GM21526 (cell line): Measurements from ENCODE around the gene CDH23.

Source experiments
- ATAC-seq: cut with Tn5 transposase; IDR thresholded peaks from one replicate; pipeline ENCODE4 v1.9.1; 2021; ENCODE audit warnings: moderate library complexity; ENCODE audit not compliant: unreplicated experiment, low FRiP score

Gene CDH23

GRCh38 chr10:71368643-71369042, 28.1 kb upstream of the CDH23 start:
- no peak for ATAC-seq

DNA sequence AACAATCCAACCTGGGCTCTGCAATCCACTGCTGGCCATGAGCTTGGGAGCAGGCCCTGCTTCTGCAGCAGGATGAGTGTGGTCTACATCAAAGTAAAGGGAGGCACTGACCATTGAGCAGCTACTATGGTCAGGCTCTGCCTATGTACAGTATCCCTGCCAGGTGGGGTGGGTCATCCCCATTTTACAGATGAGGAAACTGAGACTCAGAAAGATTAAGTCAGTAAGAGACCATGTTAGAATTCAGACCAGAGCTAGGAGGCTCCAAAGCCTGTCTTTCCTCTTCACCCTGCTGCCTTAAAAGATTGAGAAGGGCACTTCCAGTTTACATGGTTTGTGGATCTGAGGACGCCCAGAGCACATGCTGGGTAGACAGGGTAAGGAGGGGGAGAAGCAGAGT, 27.1 kb upstream of the CDH23 start:
- ATAC-seq: no peak

- ATAC-seq: no peak
Measured at GRCh38 chr10:71370031-71370430, 26.7 kb upstream of the CDH23 start.

DNA sequence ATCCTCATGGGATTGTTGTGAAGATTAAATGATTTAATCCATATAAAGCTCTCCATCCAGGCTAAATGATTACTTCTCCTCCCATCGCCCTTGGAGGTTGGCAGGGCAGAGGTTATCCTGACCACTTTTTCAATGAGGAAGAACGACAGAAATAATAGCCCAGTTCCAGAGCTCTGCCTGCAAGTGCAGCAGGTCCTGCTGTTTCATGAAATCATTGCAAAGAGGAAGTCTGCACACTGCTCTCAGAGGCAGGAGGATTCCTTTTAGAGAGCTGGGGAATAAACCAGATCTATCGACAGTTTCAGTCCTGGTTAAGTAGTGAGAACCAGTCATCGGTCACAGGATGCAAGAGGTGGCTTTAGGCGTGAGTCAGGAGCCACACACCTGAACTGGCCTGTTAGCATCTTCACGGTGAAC, 25.0 kb upstream of the CDH23 start:
- peak; percentile 39 for ATAC-seq

- ATAC-seq: no peak
Measured at GRCh38 chr10:71372882-71373495, 23.7 kb upstream of the CDH23 start.

DNA sequence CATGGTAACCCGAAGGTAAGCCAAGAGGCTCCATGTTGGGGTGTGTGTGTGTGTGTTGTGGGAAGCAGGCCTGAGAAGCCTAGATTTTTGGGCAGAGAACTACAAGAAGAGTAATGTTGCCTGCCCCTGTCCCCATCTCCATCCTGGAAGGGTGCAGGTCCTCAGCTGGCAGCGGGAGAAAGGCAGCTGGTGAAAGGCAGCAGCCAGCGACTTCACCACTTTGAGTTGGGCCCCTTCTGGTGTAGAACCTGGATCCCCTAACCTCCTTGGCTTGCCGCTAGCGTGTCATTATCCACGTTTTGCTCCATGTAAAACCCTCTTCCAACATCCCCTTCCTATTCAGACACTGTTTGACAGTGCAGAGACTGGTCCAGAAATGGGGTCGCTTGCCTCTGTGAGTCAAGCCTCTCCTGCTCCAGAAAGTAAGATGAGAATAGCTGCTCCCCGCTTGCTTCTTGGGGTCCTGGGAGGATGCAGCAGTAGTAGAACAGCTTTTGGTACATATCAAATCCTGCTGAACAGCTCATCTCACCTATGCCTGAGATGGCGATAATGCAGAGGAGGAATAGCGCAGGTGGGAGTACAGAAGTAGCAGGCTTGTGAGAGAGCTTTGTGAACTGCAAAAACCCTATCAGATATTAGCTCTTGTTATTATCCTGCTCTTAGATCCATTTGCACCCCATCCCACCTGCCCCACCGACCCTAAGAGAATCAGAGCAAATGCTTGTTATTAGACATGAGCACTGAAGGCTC, 22.1 kb upstream of the CDH23 start:
- no peak for ATAC-seq

DNA sequence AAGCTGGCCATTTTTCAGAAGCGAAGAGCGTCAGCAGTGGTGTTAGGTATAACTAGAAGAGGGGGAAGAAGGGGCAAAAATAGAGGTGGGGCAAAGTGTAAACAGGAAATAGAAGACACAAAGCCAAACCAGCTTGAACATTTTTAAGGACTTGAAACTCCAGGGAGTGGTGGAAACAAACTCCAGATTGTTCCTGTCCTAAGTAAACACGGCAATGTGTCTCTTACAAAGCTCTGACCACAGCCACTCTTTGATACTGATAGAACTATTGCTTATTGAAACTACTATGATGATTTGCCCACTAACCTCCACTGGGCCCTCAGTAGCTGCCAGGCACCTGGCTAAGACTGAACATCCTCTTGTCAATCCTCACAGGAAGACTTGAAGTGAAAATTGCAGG, 20.8 kb upstream of the CDH23 start:
- no peak for ATAC-seq

DNA sequence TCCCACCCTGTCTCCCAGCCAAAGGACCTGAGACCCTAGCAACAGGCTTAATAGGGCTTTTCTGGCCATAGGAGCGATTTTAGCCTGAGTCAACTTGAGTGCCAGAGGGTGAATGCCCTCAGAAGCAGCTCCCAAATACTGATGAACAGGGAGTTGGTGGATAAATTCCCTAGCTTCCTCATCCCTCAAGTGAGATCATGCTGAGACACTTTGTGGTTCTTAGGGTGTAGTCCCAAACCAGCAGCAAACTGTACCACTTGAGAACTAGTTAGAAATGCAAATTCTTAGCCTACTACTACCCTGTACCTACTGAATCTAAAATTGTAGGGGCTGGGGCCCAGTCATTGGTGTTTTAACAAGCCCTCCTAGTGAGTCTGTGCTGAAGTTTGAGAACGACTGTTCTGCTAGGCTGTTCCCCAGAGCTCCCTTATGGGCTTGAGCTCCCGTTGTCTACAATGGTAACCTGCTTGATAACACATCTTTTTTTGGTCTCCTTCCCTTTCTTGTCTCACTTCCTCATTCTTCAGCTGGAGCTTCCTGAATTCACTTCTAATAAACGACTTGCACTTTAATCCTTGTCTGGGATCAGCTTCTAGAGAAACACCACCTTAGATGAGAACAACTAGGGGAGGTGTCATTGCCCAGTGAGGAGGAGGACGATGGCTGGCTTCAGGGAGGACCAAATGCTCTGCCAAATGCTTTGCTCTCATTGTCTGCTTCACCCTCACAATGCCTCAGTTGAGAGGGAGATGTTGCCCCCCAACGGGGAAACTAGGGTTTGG, 18.2 kb upstream of the CDH23 start:
- no peak for ATAC-seq

GRCh38 chr10:71379118-71379766, 17.5 kb upstream of the CDH23 start:
- ATAC-seq: no peak

DNA sequence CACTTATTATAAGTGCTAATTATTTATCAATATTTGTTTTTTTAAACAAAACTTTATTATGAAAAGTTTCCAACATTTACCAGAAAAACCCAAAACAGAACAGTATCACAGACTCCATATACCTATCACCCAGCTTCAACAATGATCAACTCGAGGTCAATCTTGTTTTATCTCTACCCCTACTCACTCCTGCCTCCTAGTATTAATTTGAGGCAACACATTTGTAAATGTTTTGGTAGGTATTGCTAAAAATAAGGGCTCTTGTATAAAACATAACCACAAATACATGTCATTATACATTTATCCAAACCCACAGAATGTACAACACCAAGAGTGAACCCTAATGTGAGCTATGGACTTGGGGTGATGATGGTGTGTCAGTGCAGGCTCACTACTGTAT, 15.9 kb upstream of the CDH23 start:
- no peak for ATAC-seq

GRCh38 chr10:71381611-71382010, 15.1 kb upstream of the CDH23 start:
- ATAC-seq: no peak

DNA sequence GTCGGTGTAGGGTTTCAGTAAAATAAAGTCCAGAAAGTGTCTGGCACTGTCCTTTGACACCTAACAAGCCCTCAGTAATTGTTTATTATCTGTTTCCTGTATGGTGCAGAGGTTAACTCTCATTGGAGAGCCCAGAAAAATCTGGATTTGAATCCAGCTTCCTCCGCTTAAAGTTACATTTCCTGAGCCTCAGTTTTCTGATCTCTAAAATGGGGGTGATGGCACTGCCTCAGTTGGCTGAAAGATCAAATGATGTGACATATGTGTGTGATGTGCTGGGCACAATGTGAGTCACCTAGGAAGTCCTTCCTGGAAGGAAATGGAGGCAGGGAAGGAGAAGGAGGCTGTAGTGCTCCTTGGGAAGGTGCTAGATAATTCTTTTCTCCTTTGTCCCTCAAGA, 14.7 kb upstream of the CDH23 start:
- no peak for ATAC-seq

- no peak for ATAC-seq
Measured at GRCh38 chr10:71382757-71383156, 14.0 kb upstream of the CDH23 start.

DNA sequence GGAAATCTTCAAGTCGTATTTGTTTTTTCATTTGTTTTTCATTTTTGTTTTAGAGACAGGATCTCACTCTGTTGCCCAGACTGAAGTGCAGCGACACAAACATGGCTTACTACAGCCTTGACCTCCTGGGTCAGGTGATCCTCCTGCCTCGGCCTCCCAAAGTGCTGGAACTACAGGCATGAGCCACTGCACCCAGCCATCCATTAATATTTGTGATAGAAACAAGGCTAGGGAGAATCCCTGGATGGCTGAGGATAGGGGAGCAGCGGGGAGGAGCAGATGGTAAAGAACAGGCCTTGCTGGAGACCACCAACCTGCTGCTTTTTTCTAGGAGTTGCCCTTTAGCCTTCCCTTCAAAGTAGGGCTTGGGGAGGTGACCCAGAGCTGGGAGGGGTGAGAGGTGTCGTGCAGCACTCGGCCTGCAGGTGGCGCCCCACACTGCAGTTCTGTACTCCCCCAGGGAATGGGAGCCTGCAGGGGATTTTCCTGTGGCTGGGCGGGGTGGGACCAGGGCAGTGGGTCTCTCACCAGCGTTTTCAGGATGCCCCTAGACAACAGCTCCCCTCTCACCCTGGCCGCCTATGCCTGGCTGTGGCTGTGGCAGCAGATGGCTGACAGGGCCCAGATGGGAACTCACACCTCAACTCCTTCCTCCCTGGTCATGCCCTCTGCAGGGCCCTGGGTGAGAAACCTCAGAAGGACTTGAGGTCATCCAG, 12.6 kb upstream of the CDH23 start:
- no peak for ATAC-seq

DNA sequence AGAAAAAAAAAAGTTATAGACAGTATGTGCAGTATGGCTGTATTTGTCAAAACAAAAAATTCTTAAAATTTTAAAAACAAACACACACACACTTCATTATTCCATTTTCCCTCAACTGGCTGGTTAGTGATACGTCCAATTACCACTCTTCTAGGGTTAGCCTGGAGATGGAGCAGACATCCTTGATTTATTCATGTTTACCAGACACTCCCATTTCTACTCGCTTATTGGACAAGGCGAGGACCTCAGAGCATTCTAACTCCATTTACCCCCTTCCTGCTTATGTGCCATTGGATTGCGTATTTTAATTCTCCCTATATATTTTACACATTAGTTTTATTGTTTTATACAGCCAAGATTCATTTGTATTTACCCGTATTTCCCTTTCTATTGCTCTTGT, 8.5 kb upstream of the CDH23 start:
- no peak for ATAC-seq

DNA sequence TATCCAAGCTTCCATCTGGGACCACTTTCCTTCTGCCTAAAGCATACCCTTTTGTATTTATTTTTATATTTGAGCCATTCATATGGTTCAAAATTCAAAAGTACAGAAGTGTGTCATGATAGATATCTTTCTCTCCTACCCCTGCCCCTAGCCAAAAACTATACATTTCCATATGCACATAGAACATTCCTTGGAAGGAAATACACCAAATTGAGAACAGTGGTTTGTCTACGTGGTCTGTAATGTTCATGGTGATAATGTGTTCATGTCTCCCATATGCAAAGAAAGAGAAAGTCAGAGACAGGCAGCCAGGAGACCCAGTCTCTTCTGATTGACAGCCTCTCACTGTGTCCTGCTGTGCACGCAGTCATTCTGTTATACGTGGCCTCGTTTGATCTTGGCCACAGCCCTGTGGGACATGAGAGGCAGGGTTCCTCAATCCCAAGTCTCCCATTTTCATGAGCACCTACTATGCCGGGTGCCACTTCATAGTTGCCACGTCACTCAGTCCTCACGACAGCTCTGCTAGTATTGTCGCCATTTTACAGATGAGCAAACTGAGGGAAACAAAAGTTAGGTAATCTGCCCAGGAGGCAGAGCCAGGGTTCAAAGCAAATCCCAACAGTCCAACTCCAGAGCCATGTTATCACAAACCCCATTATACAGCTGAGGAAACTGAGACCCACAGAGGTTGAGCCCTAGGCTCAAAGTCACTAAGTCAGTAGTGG, 8.0 kb upstream of the CDH23 start:
- ATAC-seq: no peak

- no peak for ATAC-seq
Measured at GRCh38 chr10:71389768-71390460, 6.8 kb upstream of the CDH23 start.

DNA sequence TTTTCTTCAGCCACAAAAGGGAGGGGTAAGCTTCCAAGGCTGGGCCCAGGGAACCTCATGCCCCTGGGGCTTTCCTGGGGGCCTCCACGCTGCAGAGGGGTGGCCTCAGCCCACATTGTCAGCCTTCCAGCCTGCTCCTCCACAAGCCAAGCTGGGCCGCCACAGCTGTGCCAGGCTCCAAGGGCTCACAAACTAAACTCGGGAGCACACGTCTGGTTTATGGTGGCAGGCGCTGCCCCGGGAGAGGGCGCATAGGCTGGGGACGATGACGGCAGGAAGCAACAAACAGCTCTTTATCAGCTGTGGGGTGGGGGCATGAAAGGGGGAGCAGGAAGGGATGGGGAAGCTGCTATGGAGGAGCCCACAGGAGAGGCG, 6.3 kb upstream of the CDH23 start:
- ATAC-seq: no peak

DNA sequence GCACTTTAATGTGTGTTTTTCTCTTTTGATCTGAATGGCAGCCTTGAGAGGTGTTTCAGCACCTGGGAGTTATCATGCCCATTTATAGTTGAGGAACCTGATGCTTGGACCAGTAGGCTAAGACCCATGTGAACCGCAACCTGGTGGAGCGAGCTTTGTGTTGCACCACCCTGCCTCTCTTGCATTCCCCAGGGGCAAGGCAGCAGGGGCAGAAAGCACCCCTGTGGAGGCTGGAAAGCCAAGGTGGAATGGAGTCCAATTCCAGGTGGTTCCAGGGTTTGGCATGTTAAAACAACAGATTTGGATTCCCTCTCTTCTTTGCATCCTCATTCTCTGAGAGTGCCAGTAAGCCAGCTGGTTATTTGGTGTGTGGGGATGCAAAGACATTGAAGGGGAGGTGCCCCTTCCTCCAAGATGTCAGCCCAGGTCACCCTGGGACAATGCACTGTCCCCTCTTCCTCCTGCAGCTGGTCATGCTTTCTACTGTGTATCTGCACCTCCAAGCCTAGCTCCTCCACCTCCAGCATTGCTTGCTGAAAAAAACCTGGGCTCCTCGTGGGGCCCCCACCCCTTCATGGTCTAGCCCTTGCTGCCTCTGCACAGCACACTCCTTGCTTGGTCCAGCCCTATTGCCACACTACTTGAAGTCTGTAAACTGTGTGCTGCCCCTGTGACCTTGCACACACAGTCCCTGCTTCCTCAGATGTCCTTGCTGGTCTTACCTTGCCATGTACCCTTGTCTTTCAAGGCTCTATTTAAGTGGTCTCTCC, 5.6 kb upstream of the CDH23 start:
- no peak for ATAC-seq
